OCI-LY7 (cell line): ENCODE results near the gene PSMA2.

Source experiments
- CTCF ChIP-seq: fragments of 200-600 bp; sonication (generic); conservative IDR thresholded peaks from 2 replicates; pipeline ENCODE4 v1.5.1; 2014; ENCODE audit warnings: mild to moderate bottlenecking, antibody characterized with exemption, low read length, moderate library complexity, mixed read lengths
- EZH2phosphoT487 ChIP-seq: fragments of 200-600 bp; sonication (generic); IDR thresholded peaks from 2 replicates; pipeline ENCODE4 v1.6.1; 2018; ENCODE audit warnings: low read depth, borderline replicate concordance, mild to moderate bottlenecking, mixed run types, antibody characterized with exemption, low read length, moderate library complexity, mixed read lengths

- TF ChIP-seq CTCF (no peak), EZH2phosphoT487 (no peak)
Measured at GRCh38 chr7:42950417-42950816, 18.4 kb upstream of the PSMA2 start.
